HAP-1 (cell line): ENCODE data around the gene SHC1.

Experiments used
- DNase-seq, 2 experiments: peaks; one replicate each; pipeline ENCODE4 v3.0.0-alpha.2; 2016 to 2020; ENCODE audit warnings: low spot score in 2 of 2
- H3K27me3 ChIP-seq: fragments of 250-450 bp; sonication (Bioruptor Pico); 2 replicates; pipeline ENCODE4 v1.5.1; 2020; ENCODE audit warnings: low read depth, mild to moderate bottlenecking, moderate library complexity
- H3K36me3 ChIP-seq: fragments of 250-450 bp; sonication (Bioruptor Pico); replicated peaks from 2 replicates; pipeline ENCODE4 v1.5.1; 2020; ENCODE audit warnings: mild to moderate bottlenecking
- H3K4me1 ChIP-seq: fragments of 250-450 bp; sonication (Bioruptor Pico); 2 replicates; pipeline ENCODE4 v1.5.1; 2020; ENCODE audit warnings: mild to moderate bottlenecking
- H3K4me3 ChIP-seq: fragments of 250-450 bp; sonication (Bioruptor Pico); 2 replicates; pipeline ENCODE4 v1.5.1; 2020; ENCODE audit warnings: mild to moderate bottlenecking, moderate library complexity
- H3K9me3 ChIP-seq: fragments of 250-450 bp; sonication (Bioruptor Pico); 2 replicates; pipeline ENCODE4 v1.5.1; 2020; ENCODE audit warnings: mild to moderate bottlenecking, moderate library complexity
- in situ Hi-C: fragments of 300-500 bp; cut with MboI; formaldehyde crosslinking; loops from 3 replicates; pipeline ENCODE4 v1.14.3; 2020; ENCODE audit warnings: low sequenced_read_pairs, inconsistent platforms, mixed read lengths

The SHC1 gene

GRCh38 chr1:154957091-154957657 lies 13.4 kb downstream of the SHC1 start:
- peaks cover 19% of the 10 kb centered on the region for H3K36me3 ChIP-seq
- in situ Hi-C loops: no loop called here
- no peaks in the 10 kb centered on the region for H3K27me3 ChIP-seq
- H3K9me3 ChIP-seq: no peaks in the 10 kb centered on the region
- H3K4me3 ChIP-seq: no peak overlapping the region
- H3K4me1 ChIP-seq: peaks cover 25% of the 10 kb centered on the region
- no peak for DNase-seq

- in situ Hi-C loops: no loop called here
- Histone ChIP-seq H3K36me3 (peaks cover 19% of the 10 kb centered on the region), H3K4me3 (peak overlapping the region; percentile 36)
These were observed 14.0 kb downstream of the SHC1 start for GRCh38 chr1:154956544-154956941.

DNA sequence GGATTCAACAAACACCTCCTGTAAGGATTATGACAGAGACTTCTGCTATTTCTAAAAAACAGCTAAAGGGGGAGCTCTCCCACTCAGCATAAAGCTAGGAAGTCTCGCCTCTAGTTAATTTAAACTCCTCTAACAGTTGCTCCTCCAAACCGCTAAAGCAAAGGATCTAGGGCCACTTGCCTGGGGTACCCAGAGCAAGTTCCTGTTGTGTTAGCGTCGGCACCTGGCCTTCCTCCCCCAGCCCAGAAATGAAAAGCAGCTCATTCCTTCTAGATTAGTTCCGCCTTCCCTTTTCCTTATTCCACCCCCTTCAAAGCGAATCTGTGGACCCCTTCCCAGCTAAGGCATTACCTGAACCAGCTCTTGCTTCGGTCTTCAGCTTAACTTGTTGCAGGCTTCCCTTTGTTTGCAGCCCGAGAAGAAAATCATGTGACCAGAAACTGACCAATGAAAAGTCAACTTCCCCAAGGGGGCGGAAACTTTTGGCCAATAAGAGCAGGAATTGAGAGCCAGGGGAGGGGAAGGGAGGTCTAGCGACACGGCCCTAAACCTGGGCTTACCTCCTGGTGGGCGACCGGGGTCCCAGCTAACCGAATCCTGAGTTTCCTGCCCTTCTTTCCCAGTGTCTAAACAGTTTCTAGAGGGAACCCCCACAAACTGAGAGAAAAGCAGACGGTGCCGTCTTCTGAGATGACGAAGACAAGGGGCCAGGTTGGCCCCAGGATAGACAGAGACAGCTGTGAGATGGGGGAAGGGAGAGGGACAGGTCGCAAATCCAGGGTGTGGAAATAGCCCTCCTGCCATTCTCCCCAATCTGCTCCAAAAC lies 14.6 kb downstream of the SHC1 start, which contains the start of gene PBXIP1:
TSS of gene PBXIP1 (minus strand) at position 382 of the 826 bp plus-strand sequence. CDS start 2,378 bp downstream, outside the sequence.
- no peaks in the 10 kb centered on the region for H3K27me3 ChIP-seq
- DNase-seq: peak; percentile 91
- no peaks in the 10 kb centered on the region for H3K9me3 ChIP-seq
- peak within 1 kb of the TSS; percentile 36 for H3K4me3 ChIP-seq
- peaks cover 19% of the 10 kb centered on the region for H3K36me3 ChIP-seq
- in situ Hi-C loops: no loop called here
- peaks cover 25% of the 10 kb centered on the region for H3K4me1 ChIP-seq

More at GRCh38 chr1:154956544-154956941, 14.0 kb downstream of the SHC1 start:
- peaks cover 25% of the 10 kb centered on the region for H3K4me1 ChIP-seq
- no peak for DNase-seq
- H3K27me3 ChIP-seq: no peaks in the 10 kb centered on the region
- H3K9me3 ChIP-seq: no peaks in the 10 kb centered on the region

GRCh38 chr1:154955039-154955717 lies 15.4 kb downstream of the SHC1 start:
- peak; percentile 45 to 62 for DNase-seq
- H3K4me1 ChIP-seq: peaks cover 19% of the 10 kb centered on the region
- H3K36me3 ChIP-seq: peaks cover 19% of the 10 kb centered on the region
- in situ Hi-C loops: no loop called here
- H3K27me3 ChIP-seq: no peaks in the 10 kb centered on the region
- H3K9me3 ChIP-seq: no peaks in the 10 kb centered on the region
- peak overlapping the region; percentile 36 for H3K4me3 ChIP-seq

DNA sequence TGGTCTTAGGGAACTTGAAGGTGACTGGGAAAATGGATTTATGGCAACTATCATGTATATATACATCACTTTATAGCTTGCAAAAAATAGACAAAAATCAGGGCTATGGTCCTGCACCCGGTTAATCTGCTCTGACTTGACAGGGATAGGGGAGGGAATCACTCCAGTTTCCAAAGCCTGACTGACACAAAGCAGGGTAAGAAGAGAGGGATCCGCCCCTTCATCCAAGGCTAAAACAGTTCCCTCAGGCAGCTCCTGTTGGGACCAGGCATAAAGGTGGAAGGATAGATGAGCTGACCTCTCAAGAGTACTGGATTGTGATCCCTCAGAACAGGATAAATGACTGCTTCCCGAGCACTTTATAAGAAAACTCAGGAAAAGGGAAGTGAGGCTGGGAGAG lies 16.0 kb downstream of the SHC1 start:
- Histone ChIP-seq H3K4me1 (peaks cover 19% of the 10 kb centered on the region), H3K36me3 (peaks cover 15% of the 10 kb centered on the region), H3K9me3 (no peaks in the 10 kb centered on the region), H3K27me3 (no peaks in the 10 kb centered on the region), H3K4me3 (no peak overlapping the region)
- DNase-seq: no peak
- in situ Hi-C loops: no loop called here

DNA sequence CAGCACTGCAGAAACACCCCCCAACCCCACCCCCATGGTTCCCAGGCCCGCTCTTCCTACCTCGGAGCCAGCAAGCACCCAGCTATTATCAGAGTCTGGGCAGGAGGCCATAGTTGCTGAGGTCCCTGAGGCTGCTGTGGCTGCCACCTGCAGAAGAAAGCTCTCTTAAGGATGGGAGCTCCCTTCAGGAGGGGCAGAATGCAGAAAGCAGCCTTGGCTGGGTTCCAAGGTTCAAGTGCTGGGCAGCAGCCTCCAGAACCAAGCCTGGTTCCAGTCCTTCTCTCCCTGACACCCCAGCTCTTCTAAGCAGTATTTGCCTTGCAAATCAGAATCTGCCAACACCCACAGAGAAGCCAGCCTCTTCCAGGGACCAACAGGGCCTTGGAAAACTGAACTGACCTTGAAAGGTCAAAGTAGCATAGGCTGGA lies 16.9 kb downstream of the SHC1 start:
- no peak for DNase-seq
- Histone ChIP-seq H3K36me3 (peaks cover 6% of the 10 kb centered on the region), H3K27me3 (no peaks in the 10 kb centered on the region), H3K9me3 (no peaks in the 10 kb centered on the region), H3K4me1 (peaks cover 19% of the 10 kb centered on the region), H3K4me3 (no peak overlapping the region)
- in situ Hi-C loops: no loop called here

DNA sequence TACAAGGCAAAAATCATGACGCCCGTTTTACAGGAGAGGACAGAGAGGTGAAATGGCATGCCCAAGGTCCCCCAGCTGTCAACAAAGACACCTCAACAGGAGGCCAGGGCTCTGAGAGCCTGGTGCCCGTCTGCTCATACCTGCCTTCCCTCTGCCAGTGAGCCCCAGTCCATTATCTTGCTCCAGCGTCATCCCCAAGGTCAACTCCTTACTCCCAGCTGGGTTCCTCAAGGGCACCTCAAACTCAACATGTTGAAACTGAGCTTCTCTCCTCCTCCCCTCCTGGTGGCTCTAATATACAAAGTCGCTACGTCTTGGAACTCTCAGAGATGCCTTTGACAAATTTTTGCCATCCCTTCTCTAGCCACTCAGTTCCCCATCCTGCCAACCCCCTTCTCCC lies 17.9 kb downstream of the SHC1 start:
- H3K4me1 ChIP-seq: peaks cover 19% of the 10 kb centered on the region
- H3K9me3 ChIP-seq: no peaks in the 10 kb centered on the region
- no peaks in the 10 kb centered on the region for H3K27me3 ChIP-seq
- no peak overlapping the region for H3K4me3 ChIP-seq
- DNase-seq: no peak
- H3K36me3 ChIP-seq: no peaks in the 10 kb centered on the region
- in situ Hi-C loops: no loop called here

GRCh38 chr1:154951901-154952657 lies 18.5 kb downstream of the SHC1 start:
- Histone ChIP-seq H3K36me3 (no peaks in the 10 kb centered on the region), H3K9me3 (no peaks in the 10 kb centered on the region), H3K4me3 (no peak overlapping the region), H3K4me1 (peaks cover 19% of the 10 kb centered on the region), H3K27me3 (no peaks in the 10 kb centered on the region)
- in situ Hi-C loops: no loop called here
- DNase-seq: no peak

GRCh38 chr1:154948079-154948478 lies 22.5 kb downstream of the SHC1 start:
- Histone ChIP-seq H3K27me3 (no peaks in the 10 kb centered on the region), H3K9me3 (no peaks in the 10 kb centered on the region), H3K36me3 (no peaks in the 10 kb centered on the region), H3K4me1 (peaks cover 10% of the 10 kb centered on the region; the same call in 1 of the 2 replicates), H3K4me3 (no peak overlapping the region)
- in situ Hi-C loops: no loop called here
- DNase-seq: no peak

DNA sequence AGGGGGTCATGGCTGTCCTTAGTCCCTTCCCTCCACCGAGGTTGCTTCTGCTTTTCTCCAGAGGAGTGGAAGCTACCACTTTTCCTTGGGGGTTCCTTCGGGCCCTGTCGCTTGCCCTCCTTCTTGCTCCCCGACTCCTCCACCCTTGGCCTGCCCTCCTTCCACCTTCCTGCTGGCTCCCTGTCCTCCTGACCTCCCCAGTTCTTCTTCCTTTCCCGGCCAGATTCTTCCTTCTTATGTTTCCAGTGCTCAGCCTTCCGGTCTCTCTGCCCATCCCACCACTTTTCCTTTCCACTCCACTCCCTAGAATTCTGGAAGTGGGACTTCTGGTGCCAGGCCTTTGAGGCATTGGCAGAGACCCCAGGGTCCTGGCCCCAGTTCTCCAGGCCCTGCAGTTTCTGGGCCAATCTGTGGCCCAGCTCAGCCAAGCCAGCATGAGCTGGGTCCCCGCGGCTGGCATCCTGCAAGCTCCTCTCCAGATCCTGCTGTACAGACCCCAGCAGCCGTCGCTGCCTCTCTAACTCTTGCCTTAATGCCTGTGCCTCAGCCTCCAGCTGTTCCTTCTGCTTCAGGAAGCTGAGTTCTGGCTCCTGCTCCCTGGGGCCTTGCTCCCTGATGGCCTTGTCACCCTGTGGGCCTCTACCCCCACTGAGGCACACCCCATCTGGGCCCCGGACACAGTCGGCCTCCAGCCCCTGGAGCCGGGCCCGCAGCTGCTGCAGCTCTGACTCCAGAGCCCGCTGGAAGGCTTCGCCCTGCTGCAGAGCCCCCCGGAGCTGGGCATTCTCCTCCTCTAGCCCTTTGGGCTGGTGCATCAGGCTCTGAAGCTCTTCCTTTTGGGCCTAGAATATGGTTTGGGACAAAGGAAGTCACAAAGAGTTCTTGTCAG lies 24.3 kb downstream of the SHC1 start:
- H3K4me3 ChIP-seq: no peak overlapping the region
- H3K9me3 ChIP-seq: no peaks in the 10 kb centered on the region
- no peak for DNase-seq
- H3K36me3 ChIP-seq: no peaks in the 10 kb centered on the region
- in situ Hi-C loops: no loop called here
- H3K27me3 ChIP-seq: no peaks in the 10 kb centered on the region
- peaks cover 10% of the 10 kb centered on the region; the same call in 1 of the 2 replicates for H3K4me1 ChIP-seq

DNA sequence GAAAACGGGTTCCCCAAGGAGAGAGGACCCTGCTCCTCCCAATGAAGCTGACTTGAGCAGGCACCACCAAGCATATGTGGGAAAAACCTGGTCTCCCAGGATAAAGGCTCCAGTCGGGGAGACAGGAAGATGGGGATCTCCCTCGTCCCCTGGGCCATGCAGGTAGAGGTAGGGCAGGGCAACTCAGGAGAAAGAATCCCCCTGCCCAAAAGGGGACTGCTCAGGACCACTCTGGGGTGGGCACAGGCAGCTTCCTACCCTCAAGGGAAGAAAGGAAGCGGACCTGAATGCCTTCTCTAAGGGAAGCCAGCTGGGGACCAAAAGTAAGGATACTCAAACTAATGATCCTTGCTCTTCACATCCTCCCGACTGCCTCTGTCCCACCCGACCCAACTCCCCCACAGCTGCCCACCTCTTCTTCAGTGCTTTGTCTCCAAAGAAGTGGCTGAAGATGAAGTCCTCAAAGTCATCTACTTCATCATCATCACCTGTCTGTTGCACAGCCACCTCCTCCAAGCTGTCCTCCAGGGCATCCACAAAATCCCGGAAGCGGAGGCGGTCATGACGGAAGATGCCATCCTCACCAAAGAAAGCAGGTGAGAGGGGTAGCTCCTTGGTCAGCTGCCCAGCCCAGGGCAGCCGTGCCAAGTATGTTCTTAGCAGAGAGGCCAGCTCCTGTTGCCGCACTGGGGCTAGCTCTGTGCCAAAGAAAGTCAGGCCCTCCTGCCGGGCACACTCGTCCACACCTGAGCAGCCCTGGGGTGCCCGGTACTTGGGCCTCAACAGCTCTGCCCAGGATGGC lies 25.2 kb downstream of the SHC1 start:
- in situ Hi-C loops: no loop called here
- H3K36me3 ChIP-seq: no peaks in the 10 kb centered on the region

More for the DNA sequence above, 25.2 kb downstream of the SHC1 start:
- Histone ChIP-seq H3K4me3 (no peak overlapping the region), H3K4me1 (peaks cover 15% of the 10 kb centered on the region), H3K27me3 (no peaks in the 10 kb centered on the region), H3K9me3 (no peaks in the 10 kb centered on the region)
- no peak for DNase-seq
